GM12874 (cell line): ENCODE results near the gene PARD3B.

ENCODE experiments used
- TF ChIP-seq, protein P1 (sequence below): IDR thresholded peaks from 2 replicates; pipeline ENCODE4 v1.5.1; 2011; ENCODE audit warnings: low read depth, mild to moderate bottlenecking, control low read depth, low read length, moderate library complexity; ENCODE audit not compliant: insufficient read depth

PARD3B gene

DNA sequence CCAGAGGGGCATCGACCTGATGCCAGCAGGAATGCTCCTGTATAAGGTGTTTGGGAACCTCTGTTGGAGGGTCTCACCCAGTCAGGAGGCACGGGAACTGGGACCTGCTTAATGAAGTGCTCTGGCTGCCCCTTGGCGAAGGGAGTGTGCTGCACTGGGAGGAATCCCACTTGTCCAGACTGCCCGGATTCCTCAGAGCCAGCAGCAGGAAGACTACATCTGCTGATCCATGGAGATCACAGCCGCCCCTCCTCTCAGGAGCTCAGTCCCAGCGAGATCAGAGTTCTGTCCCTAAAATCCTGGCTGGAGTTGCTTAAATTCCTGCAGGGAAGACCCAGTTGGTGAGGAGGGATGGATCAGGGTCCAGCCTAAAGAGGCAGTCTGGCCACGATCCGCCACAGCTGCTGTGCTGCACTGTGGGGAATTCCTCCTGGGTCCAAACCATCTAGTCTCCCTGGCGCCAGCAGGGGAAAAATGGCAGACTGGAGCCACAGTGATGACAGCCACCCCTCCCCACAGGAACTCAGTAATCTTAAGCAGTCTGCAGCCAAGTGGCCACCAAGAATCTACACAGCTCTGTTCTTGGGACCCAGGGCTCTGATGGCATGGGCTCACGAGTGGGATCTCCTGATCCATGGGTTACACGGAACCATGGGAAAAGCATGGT, 1060.5 kb downstream of the PARD3B start:
- TF ChIP-seq, protein P1, sequence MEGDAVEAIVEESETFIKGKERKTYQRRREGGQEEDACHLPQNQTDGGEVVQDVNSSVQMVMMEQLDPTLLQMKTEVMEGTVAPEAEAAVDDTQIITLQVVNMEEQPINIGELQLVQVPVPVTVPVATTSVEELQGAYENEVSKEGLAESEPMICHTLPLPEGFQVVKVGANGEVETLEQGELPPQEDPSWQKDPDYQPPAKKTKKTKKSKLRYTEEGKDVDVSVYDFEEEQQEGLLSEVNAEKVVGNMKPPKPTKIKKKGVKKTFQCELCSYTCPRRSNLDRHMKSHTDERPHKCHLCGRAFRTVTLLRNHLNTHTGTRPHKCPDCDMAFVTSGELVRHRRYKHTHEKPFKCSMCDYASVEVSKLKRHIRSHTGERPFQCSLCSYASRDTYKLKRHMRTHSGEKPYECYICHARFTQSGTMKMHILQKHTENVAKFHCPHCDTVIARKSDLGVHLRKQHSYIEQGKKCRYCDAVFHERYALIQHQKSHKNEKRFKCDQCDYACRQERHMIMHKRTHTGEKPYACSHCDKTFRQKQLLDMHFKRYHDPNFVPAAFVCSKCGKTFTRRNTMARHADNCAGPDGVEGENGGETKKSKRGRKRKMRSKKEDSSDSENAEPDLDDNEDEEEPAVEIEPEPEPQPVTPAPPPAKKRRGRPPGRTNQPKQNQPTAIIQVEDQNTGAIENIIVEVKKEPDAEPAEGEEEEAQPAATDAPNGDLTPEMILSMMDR: no peak

GRCh38 chr2:205607146-205607545, 1061.9 kb downstream of the PARD3B start:
- TF ChIP-seq, protein P1: no peak

- TF ChIP-seq, protein P1: no peak
Observed at GRCh38 chr2:205609113-205609512, 1063.8 kb downstream of the PARD3B start.

- TF ChIP-seq, protein P1: no peak
Observed at GRCh38 chr2:205610437-205610836, 1065.2 kb downstream of the PARD3B start.

DNA sequence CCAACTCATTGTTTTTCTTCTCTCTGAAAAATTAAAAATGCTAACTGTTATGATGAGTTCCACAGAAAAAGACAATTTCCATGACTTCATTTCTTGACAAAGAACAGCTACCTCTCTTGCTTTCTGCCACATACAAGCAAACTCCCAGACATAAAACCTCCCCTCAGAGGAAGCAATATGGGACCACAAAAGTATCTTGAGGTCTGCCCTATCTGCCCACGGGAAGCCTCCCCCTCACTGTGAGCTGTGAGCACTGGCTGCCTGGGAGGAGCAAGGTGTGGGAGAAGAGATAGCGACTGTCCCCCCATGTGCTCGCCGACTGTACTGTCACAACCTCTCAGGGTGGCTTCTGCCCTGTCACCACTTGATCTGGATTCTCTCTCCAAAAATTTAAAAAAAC, 1067.4 kb downstream of the PARD3B start:
- TF ChIP-seq, protein P1: no peak

DNA sequence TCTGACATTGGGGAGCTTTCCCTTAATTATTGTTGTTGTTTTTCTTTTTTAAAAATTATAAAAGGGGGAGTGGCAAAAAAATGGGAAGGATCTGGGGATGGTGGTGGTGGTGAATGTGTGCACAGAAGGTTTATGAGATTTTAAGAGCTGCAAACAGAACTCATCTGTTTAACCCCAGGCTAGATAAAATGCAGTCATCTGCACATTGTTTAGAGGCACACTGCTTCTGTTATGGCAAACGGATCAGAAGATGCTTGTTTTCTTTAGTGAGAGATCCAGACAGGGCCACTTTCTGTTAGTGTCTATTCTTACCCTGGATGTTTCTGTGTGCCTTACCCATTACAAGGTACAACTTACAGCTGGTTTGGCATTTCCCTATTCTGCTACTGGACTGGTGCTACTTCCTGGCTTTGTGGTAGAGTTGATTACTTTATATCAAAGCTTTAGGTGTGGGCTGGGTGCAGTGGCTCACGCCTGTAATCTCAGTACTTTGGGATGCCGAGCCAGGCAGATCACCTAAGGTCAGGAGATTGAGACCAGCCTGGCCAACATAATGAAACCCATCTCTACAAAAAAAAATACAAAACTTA, 1068.8 kb downstream of the PARD3B start:
- TF ChIP-seq, protein P1: no peak

GRCh38 chr2:205614965-205615364, 1069.7 kb downstream of the PARD3B start:
- TF ChIP-seq, protein P1: no peak
